ENCODE measurements around the gene BLOC1S3.

Gene BLOC1S3

GRCh38 chr19:45162608-45163143 is 15.9 kb upstream of the BLOC1S3 start:
- DNase-seq, result no peak

- DNase-seq, result no peak
Observed at GRCh38 chr19:45163156-45163555, 15.4 kb upstream of the BLOC1S3 start.

GRCh38 chr19:45163751-45164460 is 14.7 kb upstream of the BLOC1S3 start:
- no peak for DNase-seq

GRCh38 chr19:45164577-45165335 is 13.8 kb upstream of the BLOC1S3 start:
- DNase-seq, result no peak

DNA sequence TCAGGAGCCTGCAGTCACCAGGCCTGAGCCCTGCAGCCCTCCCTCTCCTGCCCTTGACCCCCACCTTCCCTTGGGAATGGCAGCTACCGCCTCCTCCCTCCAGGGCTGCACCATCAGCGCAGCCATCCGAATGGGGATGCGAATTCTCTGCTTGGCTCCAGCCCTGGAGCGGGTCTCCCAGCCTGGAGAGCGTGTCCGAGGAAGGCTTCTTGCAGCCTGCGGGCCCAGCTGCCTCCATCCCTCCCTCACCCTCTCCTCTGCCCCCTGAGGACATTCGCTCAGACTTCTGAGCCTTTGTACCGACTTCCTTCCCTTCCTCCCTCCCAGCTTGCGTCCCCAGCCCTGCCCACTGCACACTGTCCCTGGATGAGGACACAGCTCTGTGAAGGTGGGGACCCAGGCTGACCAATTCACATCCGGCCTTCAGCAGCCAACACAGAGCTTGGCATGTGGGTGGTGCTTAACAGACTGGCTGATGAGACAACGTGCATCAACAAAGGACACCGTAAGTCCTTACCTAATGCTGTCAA is 11.8 kb upstream of the BLOC1S3 start:
- DNase-seq, result no peak

DNA sequence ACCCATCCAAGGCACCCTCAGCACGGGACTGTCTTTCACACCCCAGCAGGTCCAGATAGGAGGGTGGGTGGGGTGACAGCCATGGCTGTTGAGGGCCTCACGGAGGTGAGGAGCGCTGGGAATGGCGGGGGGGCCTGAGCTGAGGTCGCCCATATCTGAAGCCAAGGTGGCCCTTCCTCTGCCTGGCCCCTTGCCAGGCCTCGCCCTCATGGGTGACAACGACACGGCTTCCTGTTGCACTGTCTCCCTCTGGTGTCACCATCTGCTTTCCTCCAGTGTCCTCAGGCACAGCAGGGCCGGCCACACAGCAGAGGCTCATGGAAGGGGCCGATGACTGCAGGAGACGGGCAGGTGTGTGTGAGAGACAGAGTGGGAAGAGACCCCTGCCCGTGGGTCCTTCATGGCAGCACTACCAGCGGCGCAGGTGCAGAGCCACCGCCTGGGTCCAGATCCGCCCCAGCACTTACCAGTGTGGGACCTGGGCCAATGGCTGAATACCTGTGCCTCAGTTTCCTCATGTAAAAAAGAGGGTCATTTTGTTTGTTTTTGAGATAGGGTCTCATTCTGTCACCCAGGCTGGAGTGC is 9.7 kb upstream of the BLOC1S3 start:
- no peak for DNase-seq

- DNase-seq, result no peak
Observed at GRCh38 chr19:45169602-45170001, 9.0 kb upstream of the BLOC1S3 start.

- DNase-seq, result no peak
Observed at GRCh38 chr19:45170146-45171106, 8.2 kb upstream of the BLOC1S3 start.

DNA sequence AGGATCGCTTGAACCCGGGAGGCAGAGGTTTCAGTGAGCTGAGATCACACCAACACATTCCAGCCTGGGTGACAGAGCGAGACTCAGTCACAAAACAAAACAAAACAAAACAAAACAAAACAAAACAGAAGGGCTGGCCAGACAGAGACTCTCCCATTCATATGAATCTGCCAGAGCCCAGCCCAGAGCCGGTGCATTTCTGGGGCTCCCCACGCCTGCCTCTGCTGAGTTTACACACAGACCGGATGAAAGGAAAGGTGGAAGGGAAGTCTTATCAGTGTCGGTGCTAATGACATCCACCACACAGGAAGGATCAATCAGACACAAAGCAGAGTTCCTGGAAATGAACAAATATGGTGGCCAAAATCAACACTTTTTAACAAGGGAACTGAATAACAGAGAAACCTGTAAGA is 7.4 kb upstream of the BLOC1S3 start:
- no peak for DNase-seq

DNA sequence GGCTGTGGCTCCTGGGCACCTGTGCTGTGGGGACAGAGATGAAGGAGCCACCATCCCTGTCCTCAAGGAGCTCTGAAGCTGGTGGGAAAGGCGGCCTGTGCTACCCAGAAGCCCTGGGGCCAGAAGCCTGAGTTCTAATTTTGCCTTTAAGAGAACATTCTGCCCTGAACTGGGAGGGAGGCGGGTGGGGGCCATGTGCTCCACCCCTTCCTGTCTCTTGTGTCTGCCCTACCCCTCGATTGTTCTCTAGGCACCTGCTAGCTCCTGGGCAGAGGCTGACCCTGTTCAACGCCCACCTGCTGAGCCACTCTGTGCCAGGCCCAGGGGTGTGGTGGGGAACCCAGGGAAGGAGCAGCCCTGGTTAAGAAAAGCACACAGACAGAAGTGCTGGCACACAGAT is 6.4 kb upstream of the BLOC1S3 start:
- DNase-seq, result no peak

DNA sequence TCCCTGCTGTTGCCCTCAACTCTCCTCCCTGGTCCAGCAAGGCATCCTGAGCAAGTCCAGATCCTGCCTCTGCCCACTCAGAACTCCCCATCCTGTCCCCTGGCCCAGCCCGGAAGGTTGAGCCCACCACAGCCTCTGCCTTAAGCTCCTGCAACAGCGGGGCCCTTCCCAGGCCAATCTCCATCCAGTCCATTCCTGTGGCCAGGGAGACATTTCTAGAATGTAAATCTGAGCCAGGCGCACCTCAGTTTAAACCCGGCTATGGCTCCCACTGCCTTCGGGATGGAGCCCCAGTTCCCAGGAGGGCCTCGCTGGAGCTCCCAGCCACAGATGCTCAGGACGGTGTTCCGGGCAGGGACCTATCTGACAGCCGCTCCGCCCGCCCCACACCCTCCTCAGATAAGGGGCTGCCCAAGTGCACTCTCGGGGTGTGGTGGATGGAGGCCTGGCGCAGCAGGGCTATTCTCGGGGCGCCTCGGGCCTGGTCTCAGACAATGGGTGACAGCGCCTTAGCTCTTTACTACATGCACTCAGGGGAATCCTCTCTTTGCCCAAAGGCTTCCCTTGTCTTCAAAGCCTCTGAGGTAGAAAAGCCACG is 5.9 kb upstream of the BLOC1S3 start:
- no peak for DNase-seq

- DNase-seq, result no peak
Observed at GRCh38 chr19:45173816-45174215, 4.8 kb upstream of the BLOC1S3 start.

- DNase-seq, result no peak
Observed at GRCh38 chr19:45175515-45176345, 2.9 kb upstream of the BLOC1S3 start.

DNA sequence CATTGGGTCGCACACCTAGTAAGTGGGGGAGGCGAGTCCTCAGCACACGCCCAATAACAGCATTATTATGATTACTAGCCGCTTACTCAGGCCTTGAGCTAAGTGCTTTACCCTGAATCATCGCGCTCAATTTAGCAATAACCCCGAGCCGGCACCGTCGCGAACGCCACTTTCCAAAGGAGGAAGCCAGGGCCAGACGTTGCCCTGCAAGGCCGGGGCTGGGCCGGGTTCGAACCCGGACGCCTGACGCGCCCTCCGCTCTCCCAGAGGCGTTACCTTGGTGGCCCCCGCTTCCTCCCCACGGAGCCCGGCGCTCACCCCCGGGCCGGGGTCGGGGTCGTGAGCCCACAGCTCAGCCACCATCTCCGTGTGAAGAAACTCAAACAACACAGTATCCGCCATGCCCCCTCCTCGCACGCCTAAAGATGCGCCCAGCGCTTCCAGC is 745 bp upstream of the BLOC1S3 start, which contains the start of gene TRAPPC6A:
Gene TRAPPC6A (minus strand): TSS at position 421 of the 445 bp plus-strand sequence. CDS start 19 bp downstream, at position 402.
- DNase-seq, result no peak

GRCh38 chr19:45179072-45179891 is 698 bp downstream of the BLOC1S3 start:
- no peak for DNase-seq

GRCh38 chr19:45179892-45180370 is 1.3 kb downstream of the BLOC1S3 start:
- DNase-seq, result no peak

DNA sequence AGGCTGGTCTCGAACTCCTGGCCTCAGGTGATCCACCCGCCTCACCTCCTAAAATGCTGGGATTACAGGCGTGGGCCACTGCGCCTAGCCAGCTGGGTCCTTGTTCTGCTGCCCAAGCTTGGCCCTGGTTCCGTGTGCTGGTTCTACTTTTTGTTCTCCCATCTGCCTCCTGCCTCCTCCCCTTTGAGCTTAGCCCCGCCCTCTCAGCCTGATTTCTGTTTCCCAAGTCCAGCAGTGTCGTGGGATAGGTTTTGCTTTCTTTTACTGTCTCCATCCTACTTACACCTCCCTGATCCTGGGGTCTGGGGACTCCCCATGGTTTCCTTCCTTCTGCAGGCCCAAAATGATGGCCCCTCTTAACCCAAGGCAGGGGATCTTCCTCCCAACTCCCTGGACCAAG is 2.4 kb downstream of the BLOC1S3 start:
- no peak for DNase-seq

DNA sequence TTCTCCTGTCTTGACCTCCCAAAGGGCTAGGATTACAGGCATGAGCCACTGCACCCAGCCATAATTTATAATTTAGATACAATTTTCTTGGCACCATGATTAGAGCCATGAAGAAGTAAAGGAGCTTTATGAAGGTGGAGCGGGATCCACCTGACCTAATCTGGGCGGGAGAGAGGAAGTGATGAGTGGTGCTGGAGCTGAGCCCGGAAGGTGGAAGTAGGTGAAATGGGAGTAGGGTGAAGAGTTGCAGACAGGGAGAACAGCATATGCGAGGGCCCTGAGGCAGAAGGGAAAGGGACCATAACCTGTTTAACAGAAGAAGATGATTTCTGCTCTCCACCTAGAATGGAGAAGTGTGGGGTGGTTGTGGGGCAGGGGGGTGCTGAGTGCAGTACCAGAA is 4.2 kb downstream of the BLOC1S3 start:
- DNase-seq, result no peak

- no peak for DNase-seq
Observed at GRCh38 chr19:45184115-45184514, 5.5 kb downstream of the BLOC1S3 start.

All from GOT3 (cell line).